ENCODE results near the gene SLC30A4.
A peak's percentile ranks its signal among the peaks of the same experiment; 100 is the strongest.
"Not testable (repeated sequence)": the region's sequence is repeated elsewhere in the genome, so short reads cannot be mapped to it uniquely, and the experiment has no call there.

The SLC30A4 gene

GRCh38 chr15:45522328-45523165 lies at the start of gene SLC30A4:
TSS of gene SLC30A4 (minus strand) at chr15:45522755. CDS start at chr15:45522354, 401 bp downstream.
- peak; percentile 22 for DNase-seq (ENCODE audit: low read depth)

- DNase-seq (ENCODE audit: low read depth) = no peak
These were observed 33.5 kb upstream of the SLC30A4 start for GRCh38 chr15:45555934-45556608.

- no peak for DNase-seq (ENCODE audit: low read depth)
These were observed 29.1 kb upstream of the SLC30A4 start for GRCh38 chr15:45551676-45552075.

GRCh38 chr15:45550436-45550835 lies 27.9 kb upstream of the SLC30A4 start:
- DNase-seq (ENCODE audit: low read depth) = peak; percentile 58

GRCh38 chr15:45549541-45550220 lies 27.1 kb upstream of the SLC30A4 start:
- DNase-seq (ENCODE audit: low read depth) = peak; percentile 62

- no peak for DNase-seq (ENCODE audit: low read depth)
These were observed 26.4 kb upstream of the SLC30A4 start for GRCh38 chr15:45548753-45549520.

GRCh38 chr15:45546789-45547188 lies 24.2 kb upstream of the SLC30A4 start:
- no peak for DNase-seq (ENCODE audit: low read depth)

- no peak for DNase-seq (ENCODE audit: low read depth)
These were observed 21.9 kb upstream of the SLC30A4 start for GRCh38 chr15:45544266-45545023.

- DNase-seq (ENCODE audit: low read depth) = no peak
These were observed 20.5 kb upstream of the SLC30A4 start for GRCh38 chr15:45543051-45543450.

GRCh38 chr15:45540531-45540930 lies 18.0 kb upstream of the SLC30A4 start:
- DNase-seq (ENCODE audit: low read depth) = no peak

- no peak for DNase-seq (ENCODE audit: low read depth)
These were observed 17.1 kb upstream of the SLC30A4 start for GRCh38 chr15:45539680-45540079.

- no peak for DNase-seq (ENCODE audit: low read depth)
These were observed 14.4 kb upstream of the SLC30A4 start for GRCh38 chr15:45536934-45537333.

- no peak for DNase-seq (ENCODE audit: low read depth)
These were observed 13.0 kb upstream of the SLC30A4 start for GRCh38 chr15:45535486-45536042.

GRCh38 chr15:45534821-45535220 lies 12.3 kb upstream of the SLC30A4 start:
- no peak for DNase-seq (ENCODE audit: low read depth)

- not testable (repeated sequence) for DNase-seq (ENCODE audit: low read depth)
These were observed 10.3 kb upstream of the SLC30A4 start for GRCh38 chr15:45532892-45533291.

- DNase-seq (ENCODE audit: low read depth) = no peak
These were observed 7.1 kb upstream of the SLC30A4 start for GRCh38 chr15:45529613-45530012.

- no peak for DNase-seq (ENCODE audit: low read depth)
These were observed 4.5 kb upstream of the SLC30A4 start for GRCh38 chr15:45527086-45527485.

- no peak for DNase-seq (ENCODE audit: low read depth)
These were observed 558 bp upstream of the SLC30A4 start for GRCh38 chr15:45523166-45523460.

- peak; percentile 4 for DNase-seq (ENCODE audit: low read depth)
These were observed 793 bp downstream of the SLC30A4 start for GRCh38 chr15:45521596-45522327.

GRCh38 chr15:45510758-45511280 lies 11.7 kb downstream of the SLC30A4 start:
- DNase-seq (ENCODE audit: low read depth) = no peak
